Measurements from ENCODE around the gene FAM83G. TPM values are rescaled to one million over a fixed set of nuclear protein-coding genes. Genes with fewer than 3 reads are reported as not detected.
A peak's percentile ranks its signal among the peaks of the same experiment; 100 is the strongest.

Gene FAM83G
- total and polyA plus RNA-seq, 2 experiments from 2014 or later: 7.6 to 44.5 TPM

GRCh38 chr17:18950346-18950745, 54.2 kb downstream of the FAM83G start:
- TF ChIP-seq POLR2AphosphoS5 (IDR thresholded peaks at IDR 0.05; ENCODE audit: low read depth): no peak
- peak overlapping the region; percentile 7; the same call in 1 of the 2 replicates for H3K27ac Mint-ChIP-seq
- no peaks in the 10 kb centered on the region for H3K36me3 Mint-ChIP-seq (ENCODE audit: low read depth)
- no peaks in the 10 kb centered on the region for H3K9me2 ChIP-seq (ENCODE audit: insufficient read depth)
- H3K4me3 ChIP-seq: no peak overlapping the region
- H4K20me1 ChIP-seq (replicated peaks; ENCODE audit: insufficient read depth): no peaks in the 10 kb centered on the region
- H3K79me2 ChIP-seq (replicated peaks; ENCODE audit: insufficient read depth): no peaks in the 10 kb centered on the region
- H3K4me2 ChIP-seq: no peak overlapping the region
- H3K4me1 Mint-ChIP-seq: no peaks in the 10 kb centered on the region
- DNase-seq (ENCODE audit: low spot score) (no peak), ATAC-seq (no peak)
- H3K27me3 Mint-ChIP-seq (ENCODE audit: insufficient read depth, low read depth, poor library complexity): peaks cover 7% of the 10 kb centered on the region
- peaks cover 2% of the 10 kb centered on the region; the same call in 1 of the 3 replicates for H3K9me3 Mint-ChIP-seq
- H3K27ac ChIP-seq (ENCODE audit: low read depth): no peak overlapping the region
- H3K27me3 ChIP-seq (ENCODE audit: insufficient read depth): no peaks in the 10 kb centered on the region
- H3K36me3 ChIP-seq (ENCODE audit: insufficient read depth): no peaks in the 10 kb centered on the region
- H3K4me3 Mint-ChIP-seq: no peak overlapping the region
- peak overlapping the region; percentile 47; the same call in 1 of the 2 replicates for H2AFZ ChIP-seq
- H3K4me1 ChIP-seq (ENCODE audit: insufficient read depth): no peaks in the 10 kb centered on the region
- H3F3A ChIP-seq (replicated peaks; ENCODE audit: low read depth): no peaks in the 10 kb centered on the region

- Histone ChIP-seq H3F3A (replicated peaks; ENCODE audit: low read depth) (no peaks in the 10 kb centered on the region), H3K27me3 (ENCODE audit: insufficient read depth) (no peaks in the 10 kb centered on the region), H3K79me2 (replicated peaks; ENCODE audit: insufficient read depth) (no peaks in the 10 kb centered on the region), H3K9me2 (ENCODE audit: insufficient read depth) (no peaks in the 10 kb centered on the region), H3K4me3 (no peak overlapping the region), H3K27ac (ENCODE audit: low read depth) (no peak overlapping the region), H4K20me1 (replicated peaks; ENCODE audit: insufficient read depth) (no peaks in the 10 kb centered on the region), H3K4me2 (no peak overlapping the region), H3K4me1 (ENCODE audit: insufficient read depth) (no peaks in the 10 kb centered on the region), H3K36me3 (ENCODE audit: insufficient read depth) (no peaks in the 10 kb centered on the region), H2AFZ (no peak overlapping the region)
- Mint-ChIP-seq H3K36me3 (ENCODE audit: low read depth) (no peaks in the 10 kb centered on the region), H3K27me3 (ENCODE audit: insufficient read depth, low read depth, poor library complexity) (peaks cover 7% of the 10 kb centered on the region), H3K4me1 (no peaks in the 10 kb centered on the region), H3K27ac (peak overlapping the region; percentile 7; the same call in 1 of the 2 replicates), H3K9me3 (peaks cover 2% of the 10 kb centered on the region; the same call in 1 of the 3 replicates), H3K4me3 (no peak overlapping the region)
- no peak for ATAC-seq
- no peak for DNase-seq (ENCODE audit: low spot score)
- TF ChIP-seq ZNF331 (CRISPR knock-in tag; IDR thresholded peaks at IDR 0.05; ENCODE audit: low read depth): no peak
- TF ChIP-seq ETS1 (IDR thresholded peaks at IDR 0.05): no peak
- TF ChIP-seq EZH2phosphoT487 (IDR thresholded peaks at IDR 0.05; ENCODE audit: unreplicated experiment): no peak
- TF ChIP-seq CTCF (conservative IDR thresholded peaks at IDR 0.05; ENCODE audit: low read depth in 2 of 2): no peak
- no peak for TF ChIP-seq ZNF462 (CRISPR knock-in tag; IDR thresholded peaks at IDR 0.05)
- TF ChIP-seq POLR2AphosphoS5 (IDR thresholded peaks at IDR 0.05; ENCODE audit: low read depth): no peak
- TF ChIP-seq JUNB (IDR thresholded peaks at IDR 0.05; ENCODE audit: unreplicated experiment): no peak
Observed at GRCh38 chr17:18949566-18949965, 55.0 kb downstream of the FAM83G start.
